HL-60 (cell line): Measurements from ENCODE around the gene PNMA6E.

ENCODE experiments used
- REST ChIP-seq: IDR thresholded peaks from 2 replicates; pipeline ENCODE4 v1.6.1; 2012; ENCODE audit warnings: low read depth; ENCODE audit not compliant: insufficient replicate concordance
- TF ChIP-seq, protein P1 (sequence below): IDR thresholded peaks from one replicate; pipeline ENCODE4 v1.5.1; 2011; ENCODE audit warnings: low read length, control low read depth, inconsistent platforms; ENCODE audit not compliant: insufficient read depth

DNA sequence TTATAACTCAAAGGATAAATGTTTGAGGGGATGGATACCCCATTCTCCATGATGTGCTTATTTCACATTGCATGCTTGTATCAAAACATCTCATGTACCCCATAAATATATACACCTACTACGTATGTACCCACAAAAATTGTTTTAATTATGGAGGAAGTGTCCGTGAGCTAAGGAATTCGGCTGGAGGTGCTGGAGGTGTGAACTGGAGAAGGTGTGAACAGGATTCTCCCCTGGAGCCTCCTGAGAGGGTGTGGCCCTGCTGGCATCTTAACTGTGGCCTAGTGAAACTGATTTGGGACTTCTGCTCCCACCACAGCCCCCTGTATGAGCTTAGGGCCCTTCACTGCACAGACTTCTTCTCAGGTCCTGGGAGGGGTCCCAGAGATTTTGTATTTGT lies 23.4 kb downstream of the PNMA6E start:
- TF ChIP-seq, protein P1, sequence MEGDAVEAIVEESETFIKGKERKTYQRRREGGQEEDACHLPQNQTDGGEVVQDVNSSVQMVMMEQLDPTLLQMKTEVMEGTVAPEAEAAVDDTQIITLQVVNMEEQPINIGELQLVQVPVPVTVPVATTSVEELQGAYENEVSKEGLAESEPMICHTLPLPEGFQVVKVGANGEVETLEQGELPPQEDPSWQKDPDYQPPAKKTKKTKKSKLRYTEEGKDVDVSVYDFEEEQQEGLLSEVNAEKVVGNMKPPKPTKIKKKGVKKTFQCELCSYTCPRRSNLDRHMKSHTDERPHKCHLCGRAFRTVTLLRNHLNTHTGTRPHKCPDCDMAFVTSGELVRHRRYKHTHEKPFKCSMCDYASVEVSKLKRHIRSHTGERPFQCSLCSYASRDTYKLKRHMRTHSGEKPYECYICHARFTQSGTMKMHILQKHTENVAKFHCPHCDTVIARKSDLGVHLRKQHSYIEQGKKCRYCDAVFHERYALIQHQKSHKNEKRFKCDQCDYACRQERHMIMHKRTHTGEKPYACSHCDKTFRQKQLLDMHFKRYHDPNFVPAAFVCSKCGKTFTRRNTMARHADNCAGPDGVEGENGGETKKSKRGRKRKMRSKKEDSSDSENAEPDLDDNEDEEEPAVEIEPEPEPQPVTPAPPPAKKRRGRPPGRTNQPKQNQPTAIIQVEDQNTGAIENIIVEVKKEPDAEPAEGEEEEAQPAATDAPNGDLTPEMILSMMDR: no peak
- TF ChIP-seq REST: no peak
